Skeletal muscle tissue (tissue), 4 donors: ENCODE measurements around the gene CLCN7. TPM values are rescaled to one million over a fixed set of nuclear protein-coding genes. Genes with fewer than 3 reads are reported as not detected.

Source experiments
- H3K27ac ChIP-seq: one replicate; pipeline ENCODE4 v1.7.0; 2013; ENCODE audit warnings: mild to moderate bottlenecking, low read depth, low read length, inconsistent platforms
- H3K27me3 ChIP-seq, 3 donors: one replicate each; pipeline ENCODE4 v1.7.0; 2013; ENCODE audit warnings: low read length in 3 of 3; ENCODE audit not compliant: control insufficient read depth in 3 of 3, insufficient read depth in 3 of 3
- H3K36me3 ChIP-seq, 3 donors: one replicate each; pipeline ENCODE4 v1.7.0; 2013; ENCODE audit warnings: low read length in 3 of 3; ENCODE audit not compliant: control insufficient read depth in 3 of 3, insufficient read depth in 3 of 3
- H3K4me1 ChIP-seq, 3 donors: one replicate each; pipeline ENCODE4 v1.7.0; 2013; ENCODE audit warnings: low read length in 3 of 3, mild to moderate bottlenecking in 3 of 3; ENCODE audit not compliant: control insufficient read depth in 3 of 3, insufficient read depth in 3 of 3
- H3K4me3 ChIP-seq, 3 donors: one replicate each; pipeline ENCODE4 v1.7.0; 2013; ENCODE audit warnings: low read length in 3 of 3
- H3K9ac ChIP-seq, 3 donors: one replicate each; pipeline ENCODE4 v1.7.0; 2013; ENCODE audit warnings: low read length in 3 of 3, mild to moderate bottlenecking in 3 of 3, moderate library complexity in 2 of 3, low read depth in 1 of 3
- H3K9me3 ChIP-seq, 3 donors: one replicate each; pipeline ENCODE4 v1.7.0; 2013; ENCODE audit warnings: low read length in 3 of 3; ENCODE audit not compliant: control insufficient read depth in 3 of 3
- total RNA-seq: library from RNA; depleted of rRNA; stranded (reverse); fragments of >200 nt; gene quantifications from one replicate; pipeline ENCODE4 v1.2.3, GENCODE V29; 2014
- donor health status: Osteomylitis.

CLCN7 gene
- total RNA-seq, 1 donor from 2014 or later: 31.8 TPM

- Histone ChIP-seq H3K36me3 (peaks cover 39 to 55% (median 44%) of the 10 kb centered on the region in 3 donors), H3K4me1 (no peaks in the 10 kb centered on the region), H3K9ac (no peak overlapping the region), H3K4me3 (no peak overlapping the region), H3K27ac (no peak overlapping the region), H3K27me3 (no peaks in the 10 kb centered on the region), H3K9me3 (no peaks in the 10 kb centered on the region)
Observed at GRCh38 chr16:1395444-1396031, 79.3 kb downstream of the CLCN7 start.

Other genes with a start within 250 kb of the CLCN7 start
- gene TPSG1, start 249.8 kb downstream of the CLCN7 start, total RNA-seq: not detected
- gene TPSB2, start 244.8 kb downstream of the CLCN7 start, total RNA-seq: not detected
- gene TPSAB1, start 234.3 kb downstream of the CLCN7 start, total RNA-seq: 1.0 TPM
- not detected for gene TPSD1, start 219.0 kb downstream of the CLCN7 start, total RNA-seq
- gene UBE2I, start 165.4 kb downstream of the CLCN7 start, total RNA-seq: 35.0 TPM
- 1.0 TPM for gene BAIAP3, start 141.4 kb downstream of the CLCN7 start, total RNA-seq
- gene TSR3, start 123.2 kb downstream of the CLCN7 start, total RNA-seq: 48.5 TPM
- gene GNPTG, start 123.1 kb downstream of the CLCN7 start, total RNA-seq: 18.3 TPM
- gene UNKL, start 60.3 kb downstream of the CLCN7 start, total RNA-seq: 3.7 TPM
- 10.4 TPM for gene UQCC4, start 54.3 kb downstream of the CLCN7 start, total RNA-seq
- not detected for gene PERCC1, start 44.0 kb downstream of the CLCN7 start, total RNA-seq
- gene CCDC154, start 30.5 kb downstream of the CLCN7 start, total RNA-seq: under 0.01 TPM
- 1.0 TPM for gene PTX4, start 13.9 kb upstream of the CLCN7 start, total RNA-seq
- gene TELO2, start 18.3 kb upstream of the CLCN7 start, total RNA-seq: 11.0 TPM
- 8.9 TPM for gene TMEM204, start 58.6 kb upstream of the CLCN7 start, total RNA-seq
- gene IFT140, start 137.0 kb upstream of the CLCN7 start, total RNA-seq: 17.2 TPM
- gene CRAMP1, start 137.3 kb upstream of the CLCN7 start, total RNA-seq: 5.2 TPM
- gene JPT2, start 203.3 kb upstream of the CLCN7 start, total RNA-seq: 22.4 TPM
- gene MAPK8IP3, start 231.2 kb upstream of the CLCN7 start, total RNA-seq: 28.7 TPM